T-helper 2 cell treated with Interferon-gamma antibody and Interleukin-4, amounts not matched to agents 100 ng/mL and 5 ng/mL, for 36 hours (primary cell): ENCODE measurements around the gene GPC2. TPM values are rescaled to one million over a fixed set of nuclear protein-coding genes. Genes with fewer than 3 reads are reported as not detected.

Source experiments
- intact Hi-C: fragments of 100-400 bp; cut with micrococcal nuclease; formaldehyde crosslinking; loops from one replicate; pipeline ENCODE4 v1.15.1; 2023
- total RNA-seq: library from RNA; stranded (reverse); gene quantifications from 2 replicates; pipeline ENCODE4 v1.2.3, GENCODE V29; 2022

Gene GPC2
- total RNA-seq, 1 donor from 2014 or later = 8.5 TPM

GRCh38 chr7:100171087-100171681 is 6.0 kb downstream of the GPC2 start:
- intact Hi-C loops = no loop called here

- intact Hi-C loops = no loop called here
Measured at GRCh38 chr7:100170101-100170897, 6.9 kb downstream of the GPC2 start.

- intact Hi-C loops = no loop called here
Measured at GRCh38 chr7:100169147-100169850, 7.9 kb downstream of the GPC2 start.

DNA sequence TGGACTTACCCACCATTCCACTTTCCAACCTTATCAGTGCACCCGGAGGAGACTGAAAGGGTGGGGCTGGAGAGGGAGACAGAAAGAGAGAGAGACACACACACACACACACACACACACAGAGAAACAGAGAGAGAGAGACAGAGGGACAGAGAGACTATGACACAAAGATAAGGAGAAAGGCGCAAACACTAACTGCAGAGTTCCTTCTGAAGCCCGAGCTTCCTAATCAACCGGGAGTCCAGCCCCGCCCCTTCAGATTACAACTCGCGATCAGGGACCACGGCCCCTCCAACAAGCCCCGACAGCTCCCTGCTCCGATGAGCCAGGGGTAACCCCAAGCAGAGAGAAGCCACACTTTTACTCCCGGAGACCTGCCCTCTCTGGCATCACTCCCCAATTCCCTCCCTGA is 9.3 kb downstream of the GPC2 start:
- intact Hi-C loops = loop anchor here (1.0 kb wide), 1 partner anchor 9 kb away; the partner anchor contains the start of genes GPC2 and STAG3

DNA sequence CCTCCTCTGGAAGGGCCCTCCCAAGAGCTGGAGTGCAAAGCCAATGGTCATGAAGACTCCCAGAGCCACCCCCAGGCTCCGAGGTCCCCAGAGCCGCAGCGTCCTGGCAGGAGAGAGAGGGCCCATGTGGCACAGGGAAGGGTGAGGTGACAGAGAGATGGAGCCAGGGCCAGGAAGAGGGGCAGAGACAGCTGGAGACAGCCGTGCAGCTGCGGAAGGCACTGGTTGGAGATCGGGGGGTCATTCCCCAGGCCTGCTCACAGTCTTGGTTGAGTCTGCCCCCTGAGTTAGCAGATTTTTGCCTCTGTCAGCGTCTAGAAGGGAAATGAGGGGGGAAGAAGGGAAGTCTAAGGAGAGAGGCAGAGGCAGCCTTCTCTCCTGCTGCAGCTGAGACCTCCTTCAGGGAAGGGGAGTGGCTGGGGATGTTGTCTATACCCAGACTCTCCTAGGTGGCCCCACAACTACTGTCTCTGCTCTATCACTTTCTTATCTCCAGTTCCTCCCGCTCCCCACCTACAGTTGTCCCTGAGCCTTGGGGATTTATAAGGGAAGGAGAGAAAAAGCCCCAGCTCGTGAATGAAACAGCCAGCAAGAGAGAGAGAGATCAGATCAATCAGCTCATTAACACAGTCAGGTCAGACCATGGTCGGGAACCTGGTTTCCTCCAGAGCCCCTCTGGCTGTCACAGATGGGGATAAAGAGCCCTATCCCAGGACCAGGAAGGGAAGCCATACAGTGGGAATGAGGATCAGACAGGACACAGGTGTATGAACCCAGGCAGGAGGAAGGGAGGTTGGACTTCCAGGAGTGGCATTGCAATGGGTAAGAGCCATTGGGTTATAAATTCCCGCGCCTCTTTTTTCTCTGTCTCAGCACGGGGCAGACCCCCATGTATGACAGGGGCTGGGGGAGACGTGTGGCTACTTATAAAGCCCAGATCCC is 9.9 kb downstream of the GPC2 start:
- intact Hi-C loops = no loop called here

DNA sequence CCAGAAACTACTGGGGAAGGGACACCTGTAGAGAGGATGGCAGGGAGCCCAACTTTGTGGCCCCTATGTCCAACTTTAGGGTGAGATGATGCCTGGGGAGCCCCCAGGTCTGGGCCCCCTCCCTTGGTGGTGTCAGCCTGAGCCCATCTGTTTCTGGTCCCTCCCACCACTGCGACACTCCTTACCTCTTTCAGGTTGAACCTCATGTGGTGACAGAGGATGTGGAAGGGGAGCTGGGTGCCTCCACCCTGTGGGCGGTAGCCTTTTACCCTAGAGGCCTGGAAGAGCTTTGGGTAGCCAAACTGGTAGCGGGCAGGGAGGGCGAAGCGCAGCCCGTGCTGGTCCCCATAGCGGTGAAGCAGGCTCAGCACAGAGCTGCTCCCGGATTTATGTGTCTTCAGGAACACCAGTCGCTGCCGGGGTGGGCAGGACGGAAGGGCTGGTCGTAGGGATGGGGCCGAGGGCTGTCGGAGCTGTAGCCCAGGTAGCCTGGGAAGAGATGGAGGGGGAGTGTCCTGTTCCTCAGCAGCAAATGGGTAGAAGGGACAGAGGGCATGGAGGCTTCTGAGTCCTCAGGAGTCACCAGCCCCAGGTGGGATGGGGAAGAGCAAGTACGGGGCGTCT is 10.8 kb downstream of the GPC2 start:
- intact Hi-C loops = no loop called here

GRCh38 chr7:100163871-100164270 is 13.3 kb downstream of the GPC2 start:
- intact Hi-C loops = no loop called here

DNA sequence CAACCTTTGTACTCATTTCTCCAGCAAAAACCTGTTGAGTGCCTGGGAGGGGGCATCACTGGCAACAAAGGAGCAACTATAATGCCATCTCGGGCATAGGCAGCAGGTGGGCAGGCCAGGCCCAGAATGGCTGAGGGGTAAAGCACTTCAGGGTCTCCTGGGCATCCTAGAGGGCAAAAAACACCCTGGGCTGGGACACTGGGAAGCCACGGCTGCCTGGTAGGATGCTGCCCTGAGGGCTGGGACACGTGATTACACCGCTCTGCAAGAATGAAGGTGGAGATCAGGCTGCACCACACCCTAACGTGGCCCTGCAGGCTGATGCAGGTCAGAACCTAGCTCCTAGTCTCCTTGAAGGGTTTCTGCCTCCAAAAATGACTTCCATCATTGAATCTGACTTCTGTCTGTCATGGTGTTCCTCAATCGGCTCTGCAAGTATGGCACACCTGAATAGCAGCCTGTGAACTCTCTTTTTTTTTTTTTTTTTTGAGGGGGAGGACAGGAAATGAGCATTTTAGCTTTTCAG is 14.1 kb downstream of the GPC2 start:
- intact Hi-C loops = no loop called here

- intact Hi-C loops = no loop called here
Measured at GRCh38 chr7:100160067-100160466, 17.1 kb downstream of the GPC2 start.

DNA sequence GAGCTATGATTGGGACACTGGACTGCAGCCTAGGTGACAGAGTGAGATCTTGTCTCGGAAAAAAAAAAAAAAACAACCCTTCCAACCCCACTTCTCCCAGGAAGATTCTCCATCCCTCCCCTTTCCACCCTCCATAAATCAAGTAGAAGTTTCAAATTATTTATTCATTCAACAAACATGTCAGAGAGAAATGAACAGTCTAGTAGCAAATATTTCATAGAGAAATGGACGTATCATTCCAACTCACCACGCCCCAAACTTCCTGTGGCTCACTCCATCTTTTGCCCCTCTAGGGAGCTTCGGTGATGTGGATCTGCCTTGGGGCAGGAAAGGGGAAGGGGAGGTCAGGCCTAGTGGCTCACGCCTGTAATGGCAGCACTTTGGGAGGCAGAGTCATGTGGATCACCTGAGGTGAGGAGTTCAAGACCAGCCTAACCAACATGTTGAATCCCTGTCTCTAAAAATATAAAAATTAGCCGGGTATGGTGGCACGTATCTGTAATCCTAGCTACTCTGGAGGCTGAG is 18.0 kb downstream of the GPC2 start:
- intact Hi-C loops = loop anchor here (5.0 kb wide), 1 partner anchor 48 kb away; no protein-coding TSS in a partner anchor

GRCh38 chr7:100158229-100159098 is 18.7 kb downstream of the GPC2 start, which contains the start of gene TRAPPC14:
TRAPPC14 (minus strand) TSS chr7:100158723; CDS start chr7:100158499, 224 bp downstream.
- intact Hi-C loops = loop anchor here (1.0 to 5.0 kb wide), 2 partner anchors 10 to 49 kb away; partner anchors contain the start of gene LAMTOR4

DNA sequence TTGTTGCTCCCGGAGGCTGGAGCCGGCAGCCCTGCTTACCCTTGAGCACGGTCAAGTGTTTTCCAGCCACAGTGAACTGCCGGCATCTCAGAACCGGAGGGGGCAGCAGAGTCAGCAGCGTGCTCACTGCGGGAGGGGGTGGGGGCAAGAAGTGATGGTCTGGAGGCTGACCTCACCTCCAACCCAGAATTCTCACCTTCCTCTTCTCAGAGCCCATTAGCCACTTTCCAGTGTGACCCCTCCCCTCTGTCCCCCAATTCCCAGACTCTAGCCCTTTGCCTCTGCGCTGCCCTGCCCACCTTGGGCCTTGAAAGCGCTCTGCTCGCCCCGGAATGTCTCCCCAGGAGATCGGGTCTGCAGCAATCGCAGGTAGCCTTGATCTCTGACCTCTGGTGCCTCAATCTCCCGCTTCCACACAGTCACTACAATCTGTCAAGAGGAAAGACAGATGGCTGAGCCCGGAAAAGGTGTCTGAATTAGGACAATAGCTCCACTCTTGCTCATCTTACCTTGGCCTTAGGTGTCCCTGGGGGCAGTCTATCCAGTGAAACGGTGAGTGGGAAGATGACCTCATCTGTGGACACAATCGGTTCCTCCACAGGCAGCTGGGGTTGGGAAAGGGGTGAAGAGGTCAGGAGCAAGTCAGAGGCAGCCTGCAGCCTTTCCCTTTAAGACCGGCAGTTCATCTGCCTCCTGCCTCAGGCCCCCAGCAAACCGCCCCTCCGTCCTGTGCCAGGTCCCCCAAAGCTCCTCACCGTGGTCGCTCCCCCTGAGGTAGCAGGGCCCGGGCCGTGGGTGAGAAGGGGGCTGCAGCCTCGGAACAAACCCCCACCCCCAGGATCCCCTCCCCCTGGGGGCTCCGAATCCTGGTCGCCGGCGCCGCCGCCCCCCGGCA is 19.6 kb downstream of the GPC2 start:
- intact Hi-C loops = loop anchor here (1.0 to 5.0 kb wide), 2 partner anchors 9 to 50 kb away; partner anchors contain the start of gene LAMTOR4

DNA sequence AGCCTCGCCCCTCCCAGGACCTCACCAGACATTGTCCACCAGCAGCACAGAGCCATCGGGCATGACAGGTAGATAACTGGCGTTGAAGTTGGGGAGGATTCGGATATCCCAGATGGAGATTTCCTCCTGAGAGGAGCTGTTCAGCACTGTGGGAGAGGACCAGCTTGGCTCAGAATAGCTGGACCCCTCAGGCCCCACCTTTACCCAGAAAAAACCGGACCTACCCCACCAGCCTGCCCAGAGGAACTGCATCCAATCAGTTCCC is 20.2 kb downstream of the GPC2 start:
- intact Hi-C loops = loop anchor here (5.0 kb wide), 1 partner anchor 50 kb away; no protein-coding TSS in a partner anchor

DNA sequence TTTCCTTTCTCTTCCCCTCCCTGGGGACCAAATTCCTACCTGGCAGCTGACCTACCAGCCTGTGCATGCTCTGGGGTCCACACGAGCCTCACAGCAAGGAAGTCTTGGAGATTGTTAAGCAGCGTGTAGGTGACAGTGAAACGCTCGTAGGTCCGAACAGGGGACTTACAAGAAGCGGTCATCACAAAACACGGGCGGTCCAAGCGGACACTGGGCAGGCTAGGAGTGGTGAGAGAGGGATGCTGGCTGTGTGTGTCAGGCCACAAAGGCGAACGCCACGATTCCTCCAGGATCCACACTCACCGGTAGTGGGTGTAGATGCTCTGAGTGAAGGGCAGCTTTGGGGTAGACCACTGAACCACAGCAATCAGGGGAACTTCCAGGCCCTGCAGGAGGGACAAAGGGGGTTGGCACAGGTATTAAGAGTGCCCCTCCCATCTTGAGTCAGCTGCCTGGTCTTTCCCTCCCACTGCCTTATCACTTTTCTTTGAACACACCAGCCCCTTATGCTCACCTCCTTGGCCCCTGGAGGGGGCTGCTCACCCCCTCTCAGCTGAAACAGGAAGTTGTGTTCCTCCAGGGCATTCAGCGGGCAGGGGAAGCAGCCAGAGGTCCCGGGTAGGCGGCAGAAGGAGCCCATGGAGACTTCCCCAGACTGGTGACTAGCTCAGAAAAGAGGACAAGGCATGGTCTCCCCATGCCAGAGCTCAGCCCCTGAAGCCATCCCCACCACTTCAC is 20.7 kb downstream of the GPC2 start:
- intact Hi-C loops = loop anchor here (5.0 kb wide), 1 partner anchor 51 kb away; no protein-coding TSS in a partner anchor

DNA sequence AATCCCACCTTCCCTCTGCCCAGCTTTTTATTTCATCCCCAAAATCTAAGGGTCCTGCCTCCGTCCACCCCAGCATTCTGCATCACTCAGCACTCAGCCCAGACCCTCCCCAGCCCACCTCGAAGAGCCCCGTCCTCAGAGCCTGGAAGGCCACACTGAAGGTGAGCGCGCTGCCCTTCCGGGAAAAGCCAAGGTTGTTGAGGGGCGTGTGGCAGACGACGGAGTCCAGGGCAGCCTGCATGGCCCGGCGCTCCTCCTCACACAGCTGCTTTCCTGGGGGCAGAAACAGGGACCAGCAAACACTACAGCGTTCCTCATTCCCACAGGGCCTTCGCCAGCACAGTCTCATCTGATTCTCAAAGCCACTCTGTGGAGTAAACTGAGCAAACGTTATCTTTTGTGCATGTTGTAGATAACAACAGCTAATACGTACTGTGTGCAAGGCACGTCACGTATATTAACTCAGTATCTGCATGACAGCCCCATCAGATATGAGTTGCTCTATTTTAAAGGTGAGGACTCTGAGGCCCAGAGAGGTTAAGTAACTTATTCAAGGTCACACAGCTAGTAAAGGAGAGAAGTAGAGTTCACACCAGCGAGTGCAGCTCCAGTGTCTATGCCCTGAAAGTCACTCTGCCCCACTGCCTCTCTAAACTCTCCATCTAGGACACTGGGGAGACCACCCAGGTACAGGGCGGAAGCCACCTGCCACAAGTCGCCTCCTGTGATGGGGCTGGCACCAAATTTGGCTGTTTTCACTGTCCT is 21.4 kb downstream of the GPC2 start:
- intact Hi-C loops = loop anchor here (5.0 kb wide), 1 partner anchor 52 kb away; no protein-coding TSS in a partner anchor
